ENCODE data around the gene MATN4.

Gene MATN4

DNA sequence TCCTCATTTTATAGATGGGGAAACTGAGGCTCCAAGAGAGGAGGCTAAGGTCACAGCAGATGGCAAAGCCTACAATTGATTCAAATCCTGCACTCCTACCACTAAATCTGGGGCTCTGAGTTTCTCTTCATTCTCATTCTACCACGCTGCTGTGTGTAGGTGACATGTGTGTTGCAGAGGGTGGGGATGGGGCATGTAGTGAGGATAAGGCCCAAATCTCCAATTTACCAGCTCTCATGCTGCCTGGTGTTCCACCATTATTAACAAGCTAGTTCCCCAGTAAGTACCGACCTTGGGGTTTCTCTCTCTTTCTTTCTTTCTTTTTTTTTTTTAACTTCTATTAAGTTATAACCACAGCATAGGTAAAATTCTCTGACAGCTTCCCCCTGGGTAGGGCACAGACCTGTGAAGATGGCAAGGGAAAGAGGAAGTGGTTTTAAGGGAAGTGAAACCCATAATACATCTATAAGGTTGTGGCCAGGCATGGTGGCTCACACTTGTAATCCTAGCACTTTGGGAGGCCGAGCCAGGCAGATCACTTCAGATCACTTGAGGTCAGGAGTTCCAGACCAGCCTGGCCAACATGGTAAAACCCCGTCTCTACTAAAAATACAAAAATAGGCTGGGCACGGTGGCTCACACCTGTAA is 13.0 kb upstream of the MATN4 start:
- Histone ChIP-seq H3K9me3 (ENCODE audit: low read length) (no peaks in the 10 kb centered on the region), H3K4me1 (ENCODE audit: insufficient read depth, low read length, severe bottlenecking) (peaks cover 5% of the 10 kb centered on the region), H3K4me3 (ENCODE audit: low read depth, low read length, poor library complexity, severe bottlenecking) (no peak overlapping the region), H3K4me2 (ENCODE audit: low read length) (no peak overlapping the region), H3K9ac (ENCODE audit: low read length) (no peak overlapping the region), H3K36me3 (ENCODE audit: insufficient read depth, low read length) (no peaks in the 10 kb centered on the region), H3K27me3 (ENCODE audit: insufficient read depth, low read length) (no peaks in the 10 kb centered on the region), H4K20me1 (ENCODE audit: insufficient read depth, low read length) (no peaks in the 10 kb centered on the region), H3K9me2 (ENCODE audit: low read depth, low read length) (no peaks in the 10 kb centered on the region), H3K27ac (ENCODE audit: low read depth, low read length, poor library complexity, severe bottlenecking) (no peak overlapping the region), H3F3A (ENCODE audit: insufficient read depth, low read length) (no peaks in the 10 kb centered on the region), H3K79me2 (ENCODE audit: insufficient read depth, low read length) (no peaks in the 10 kb centered on the region), H2AFZ (ENCODE audit: low read length) (no peak overlapping the region)
- no peak for TF ChIP-seq EZH2 (IDR thresholded peaks at IDR 0.05; ENCODE audit: borderline replicate concordance, low read length)
- TF ChIP-seq, protein P1, sequence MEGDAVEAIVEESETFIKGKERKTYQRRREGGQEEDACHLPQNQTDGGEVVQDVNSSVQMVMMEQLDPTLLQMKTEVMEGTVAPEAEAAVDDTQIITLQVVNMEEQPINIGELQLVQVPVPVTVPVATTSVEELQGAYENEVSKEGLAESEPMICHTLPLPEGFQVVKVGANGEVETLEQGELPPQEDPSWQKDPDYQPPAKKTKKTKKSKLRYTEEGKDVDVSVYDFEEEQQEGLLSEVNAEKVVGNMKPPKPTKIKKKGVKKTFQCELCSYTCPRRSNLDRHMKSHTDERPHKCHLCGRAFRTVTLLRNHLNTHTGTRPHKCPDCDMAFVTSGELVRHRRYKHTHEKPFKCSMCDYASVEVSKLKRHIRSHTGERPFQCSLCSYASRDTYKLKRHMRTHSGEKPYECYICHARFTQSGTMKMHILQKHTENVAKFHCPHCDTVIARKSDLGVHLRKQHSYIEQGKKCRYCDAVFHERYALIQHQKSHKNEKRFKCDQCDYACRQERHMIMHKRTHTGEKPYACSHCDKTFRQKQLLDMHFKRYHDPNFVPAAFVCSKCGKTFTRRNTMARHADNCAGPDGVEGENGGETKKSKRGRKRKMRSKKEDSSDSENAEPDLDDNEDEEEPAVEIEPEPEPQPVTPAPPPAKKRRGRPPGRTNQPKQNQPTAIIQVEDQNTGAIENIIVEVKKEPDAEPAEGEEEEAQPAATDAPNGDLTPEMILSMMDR (IDR thresholded peaks at IDR 0.05; ENCODE audit: low read length), result no peak

DNA sequence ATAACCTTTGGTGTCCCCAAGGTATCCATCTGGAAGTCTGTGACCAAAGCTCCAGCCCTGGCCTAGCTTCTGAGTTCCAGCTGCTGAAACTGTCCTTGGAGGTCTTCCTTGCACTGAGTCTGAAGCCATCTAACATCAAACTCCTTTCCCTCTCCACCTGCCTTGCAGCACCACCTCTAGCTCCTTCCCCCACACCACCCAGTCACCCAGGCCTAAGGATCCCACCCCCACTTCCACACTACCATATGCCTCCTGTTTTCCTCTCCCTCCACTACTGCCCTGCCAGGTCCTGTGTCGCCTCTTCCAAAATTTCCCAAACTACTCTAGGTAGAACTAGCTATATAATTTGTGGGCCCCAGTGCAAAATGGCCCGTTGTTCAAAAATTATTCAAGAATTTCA is 10.8 kb upstream of the MATN4 start:
- Histone ChIP-seq H3F3A (ENCODE audit: insufficient read depth, low read length) (no peaks in the 10 kb centered on the region), H3K4me3 (ENCODE audit: low read depth, low read length, poor library complexity, severe bottlenecking) (no peak overlapping the region), H3K4me1 (ENCODE audit: insufficient read depth, low read length, severe bottlenecking) (peaks cover 5% of the 10 kb centered on the region), H3K9me2 (ENCODE audit: low read depth, low read length) (no peaks in the 10 kb centered on the region), H3K9me3 (ENCODE audit: low read length) (no peaks in the 10 kb centered on the region), H3K27me3 (ENCODE audit: insufficient read depth, low read length) (no peaks in the 10 kb centered on the region), H3K79me2 (ENCODE audit: insufficient read depth, low read length) (no peaks in the 10 kb centered on the region), H3K9ac (ENCODE audit: low read length) (no peak overlapping the region), H2AFZ (ENCODE audit: low read length) (no peak overlapping the region), H3K27ac (ENCODE audit: low read depth, low read length, poor library complexity, severe bottlenecking) (no peak overlapping the region), H3K36me3 (ENCODE audit: insufficient read depth, low read length) (no peaks in the 10 kb centered on the region), H3K4me2 (ENCODE audit: low read length) (no peak overlapping the region), H4K20me1 (ENCODE audit: insufficient read depth, low read length) (no peaks in the 10 kb centered on the region)
- TF ChIP-seq, protein P1 (IDR thresholded peaks at IDR 0.05; ENCODE audit: low read length), result no peak
- no peak for TF ChIP-seq EZH2 (IDR thresholded peaks at IDR 0.05; ENCODE audit: borderline replicate concordance, low read length)

DNA sequence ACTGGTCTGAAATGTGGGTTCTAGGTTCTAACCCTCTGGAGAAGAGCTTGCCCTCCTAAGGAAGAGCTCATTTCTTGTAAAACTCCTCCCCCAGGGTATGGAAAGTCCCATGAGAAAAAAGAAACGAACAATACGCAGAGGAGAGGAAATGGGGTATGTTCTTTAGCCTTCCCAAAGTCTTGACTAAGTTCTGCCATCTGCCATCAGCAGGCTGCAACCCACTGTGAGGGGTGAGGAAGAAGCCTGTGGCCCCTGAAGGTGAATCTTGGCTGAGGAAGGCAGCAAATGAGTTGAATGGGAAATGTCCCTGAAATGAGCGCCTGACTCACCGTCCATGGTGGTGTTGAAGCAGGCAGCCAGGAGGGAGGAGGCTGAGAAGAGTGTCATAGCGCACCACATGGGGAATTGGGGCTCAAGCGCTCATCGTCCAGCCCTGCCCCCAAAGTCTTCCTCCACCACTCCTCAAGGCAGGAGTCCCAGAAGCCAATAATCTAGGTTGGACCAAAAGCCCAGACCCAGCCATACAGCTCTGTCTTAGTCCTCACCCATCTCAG is 10.4 kb upstream of the MATN4 start:
- no peaks in the 10 kb centered on the region for H3K9me3 ChIP-seq (ENCODE audit: low read length)
- no peak overlapping the region for H3K4me3 ChIP-seq (ENCODE audit: low read depth, low read length, poor library complexity, severe bottlenecking)
- H3K36me3 ChIP-seq (ENCODE audit: insufficient read depth, low read length), result no peaks in the 10 kb centered on the region
- no peaks in the 10 kb centered on the region for H3K27me3 ChIP-seq (ENCODE audit: insufficient read depth, low read length)
- H3K4me1 ChIP-seq (ENCODE audit: insufficient read depth, low read length, severe bottlenecking), result peaks cover 5% of the 10 kb centered on the region
- H2AFZ ChIP-seq (ENCODE audit: low read length), result no peak overlapping the region
- no peaks in the 10 kb centered on the region for H4K20me1 ChIP-seq (ENCODE audit: insufficient read depth, low read length)
- no peaks in the 10 kb centered on the region for H3K9me2 ChIP-seq (ENCODE audit: low read depth, low read length)
- no peak overlapping the region for H3K9ac ChIP-seq (ENCODE audit: low read length)
- no peak for TF ChIP-seq EZH2 (IDR thresholded peaks at IDR 0.05; ENCODE audit: borderline replicate concordance, low read length)
- TF ChIP-seq, protein P1 (IDR thresholded peaks at IDR 0.05; ENCODE audit: low read length), result no peak
- no peaks in the 10 kb centered on the region for H3K79me2 ChIP-seq (ENCODE audit: insufficient read depth, low read length)
- H3F3A ChIP-seq (ENCODE audit: insufficient read depth, low read length), result no peaks in the 10 kb centered on the region
- H3K4me2 ChIP-seq (ENCODE audit: low read length), result no peak overlapping the region
- no peak overlapping the region for H3K27ac ChIP-seq (ENCODE audit: low read depth, low read length, poor library complexity, severe bottlenecking)
